ENCODE results near the gene SPATS2.

DNA sequence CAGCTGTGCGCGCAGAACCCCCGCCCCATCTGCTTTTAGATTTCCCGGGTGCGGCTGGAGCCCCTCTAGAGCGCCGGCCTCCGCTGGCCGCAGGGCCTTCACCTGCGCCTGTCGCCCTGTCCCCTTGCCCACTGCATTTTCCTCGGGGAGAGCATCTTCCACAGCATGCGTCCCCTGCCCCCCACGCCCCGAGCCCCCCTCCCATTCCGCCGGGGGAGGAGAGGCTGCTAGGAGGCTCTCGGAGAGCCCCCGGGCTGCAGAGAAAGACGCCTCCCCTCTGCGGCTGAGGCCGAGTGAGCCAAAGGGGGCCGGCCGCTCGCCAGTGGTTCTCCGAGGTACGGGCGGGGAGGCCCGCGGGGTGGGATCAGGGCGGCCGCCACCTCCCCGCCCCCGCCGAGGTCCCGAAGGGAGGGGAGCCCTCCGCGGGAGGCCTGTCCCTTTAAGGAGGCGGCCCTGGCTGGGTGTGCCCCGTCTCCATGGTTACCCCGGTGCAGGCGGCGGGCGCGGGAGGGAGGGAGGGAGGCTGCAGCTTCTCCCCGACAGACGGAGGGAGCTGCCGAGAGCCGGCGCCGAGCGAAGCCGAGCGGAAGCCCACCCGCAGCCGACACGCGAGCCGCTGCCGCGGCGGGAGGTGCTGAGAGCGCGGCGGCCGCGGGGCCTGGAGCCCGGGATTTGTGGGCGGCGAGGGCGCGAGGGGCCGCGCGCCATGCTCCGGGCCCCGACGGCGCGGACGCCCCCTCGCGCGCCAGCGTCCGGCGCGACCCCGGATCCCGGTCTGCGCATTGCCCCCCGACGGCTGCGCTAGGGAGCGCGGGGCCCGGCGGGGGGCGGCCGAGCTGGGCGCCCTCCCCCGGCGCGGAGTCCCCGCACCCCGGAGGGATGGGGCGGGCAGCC lies 171.5 kb downstream of the SPATS2 start, which contains the start of gene KCNH3:
- TF ChIP-seq, protein P1, sequence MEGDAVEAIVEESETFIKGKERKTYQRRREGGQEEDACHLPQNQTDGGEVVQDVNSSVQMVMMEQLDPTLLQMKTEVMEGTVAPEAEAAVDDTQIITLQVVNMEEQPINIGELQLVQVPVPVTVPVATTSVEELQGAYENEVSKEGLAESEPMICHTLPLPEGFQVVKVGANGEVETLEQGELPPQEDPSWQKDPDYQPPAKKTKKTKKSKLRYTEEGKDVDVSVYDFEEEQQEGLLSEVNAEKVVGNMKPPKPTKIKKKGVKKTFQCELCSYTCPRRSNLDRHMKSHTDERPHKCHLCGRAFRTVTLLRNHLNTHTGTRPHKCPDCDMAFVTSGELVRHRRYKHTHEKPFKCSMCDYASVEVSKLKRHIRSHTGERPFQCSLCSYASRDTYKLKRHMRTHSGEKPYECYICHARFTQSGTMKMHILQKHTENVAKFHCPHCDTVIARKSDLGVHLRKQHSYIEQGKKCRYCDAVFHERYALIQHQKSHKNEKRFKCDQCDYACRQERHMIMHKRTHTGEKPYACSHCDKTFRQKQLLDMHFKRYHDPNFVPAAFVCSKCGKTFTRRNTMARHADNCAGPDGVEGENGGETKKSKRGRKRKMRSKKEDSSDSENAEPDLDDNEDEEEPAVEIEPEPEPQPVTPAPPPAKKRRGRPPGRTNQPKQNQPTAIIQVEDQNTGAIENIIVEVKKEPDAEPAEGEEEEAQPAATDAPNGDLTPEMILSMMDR (IDR thresholded peaks at IDR 0.05): no peak
- no peak for TF ChIP-seq POLR2A (IDR thresholded peaks at IDR 0.05)

Data from heart left ventricle (tissue), 13 donors.